HEK293 (cell line): ENCODE measurements around the gene DENND1A.

Experiments
- CTCF ChIA-PET: fragments of 350-600 bp; formaldehyde crosslinking; extraction: SDS; loops from one replicate; lab custom pipeline; 2021; ENCODE audit warnings: antibody characterized with exemption; lab: Yijun Ruan, JAX
- POLR2A ChIA-PET: fragments of 300-600 bp; formaldehyde crosslinking; extraction: SDS; loops from one replicate; lab custom pipeline; 2020; ENCODE audit warnings: antibody characterized with exemption, inconsistent platforms; lab: Yijun Ruan, JAX
- H3K27ac ChIP-seq: fragments of 200-500 bp; sonication (Bioruptor generic); 2 replicates; pipeline ENCODE4 v1.5.1; 2014; ENCODE audit warnings: low read depth, low read length, control low read depth, inconsistent platforms; ENCODE audit errors: extremely low read depth
- H3K36me3 ChIP-seq, 2 experiments: fragments of 200-500 bp in 1 of 2; sonication (Bioruptor generic) in 1 of 2; 1 replicate in 1 of 2; 2 replicates in 1 of 2; pipeline ENCODE4 v1.5.1; 2014 to 2017; ENCODE audit warnings: inconsistent platforms in 2 of 2, low read length in 2 of 2; ENCODE audit not compliant: control insufficient read depth in 2 of 2, insufficient read depth in 1 of 2
- H3K4me1 ChIP-seq: fragments of 200-500 bp; sonication (Bioruptor generic); 2 replicates; pipeline ENCODE4 v1.5.1; 2014; ENCODE audit warnings: mild to moderate bottlenecking, low read length, inconsistent platforms; ENCODE audit not compliant: control insufficient read depth, insufficient read depth
- H3K4me3 ChIP-seq: 2 replicates; pipeline ENCODE4 v1.5.1; 2011; ENCODE audit warnings: low read depth, mild to moderate bottlenecking, control low read depth, low read length, moderate library complexity
- H3K9me3 ChIP-seq: fragments of 200-500 bp; sonication (Bioruptor generic); 2 replicates; pipeline ENCODE4 v1.5.1; 2014; ENCODE audit warnings: low read depth, low read length, inconsistent platforms; ENCODE audit not compliant: control insufficient read depth, insufficient read depth
- KLF7 ChIP-seq: fragments of 450-650 bp; formaldehyde crosslinking; IDR thresholded peaks from 2 replicates; pipeline ENCODE4 v1.5.1; 2016; ENCODE audit warnings: missing biosample characterization, missing genetic modification characterization, borderline replicate concordance
- PRDM6 ChIP-seq: fragments of 450-650 bp; formaldehyde crosslinking; IDR thresholded peaks from 2 replicates; pipeline ENCODE4 v1.5.1; 2017; ENCODE audit warnings: missing biosample characterization, missing genetic modification characterization
- ZNF366 ChIP-seq: fragments of 450-650 bp; formaldehyde crosslinking; conservative IDR thresholded peaks from 2 replicates; pipeline ENCODE4 v1.5.1; 2016; ENCODE audit warnings: missing biosample characterization, missing genetic modification characterization
- ZNF518A ChIP-seq: fragments of 450-650 bp; formaldehyde crosslinking; conservative IDR thresholded peaks from 2 replicates; pipeline ENCODE4 v1.5.1; 2016; ENCODE audit warnings: low read depth, missing biosample characterization, missing genetic modification characterization
- ZNF549 ChIP-seq: fragments of 450-650 bp; IDR thresholded peaks from 2 replicates; pipeline ENCODE4 v1.5.1; 2018; ENCODE audit warnings: missing biosample characterization, missing genetic modification characterization, mild to moderate bottlenecking, inconsistent platforms, moderate library complexity
- ZNF600 ChIP-seq: fragments of 450-650 bp; formaldehyde crosslinking; IDR thresholded peaks from 2 replicates; pipeline ENCODE4 v1.5.1; 2016; ENCODE audit warnings: missing biosample characterization, missing genetic modification characterization
- ZNF624 ChIP-seq: fragments of 450-650 bp; formaldehyde crosslinking; IDR thresholded peaks from 2 replicates; pipeline ENCODE4 v1.5.1; 2017; ENCODE audit warnings: missing biosample characterization, missing genetic modification characterization
- ZNF677 ChIP-seq: fragments of 450-650 bp; IDR thresholded peaks from 2 replicates; pipeline ENCODE4 v1.5.0; 2018; ENCODE audit warnings: missing biosample characterization, mild to moderate bottlenecking, missing genetic modification characterization, moderate library complexity

The DENND1A gene

GRCh38 chr9:123967323-123967722, 37.4 kb upstream of the DENND1A start:
- Histone ChIP-seq H3K27ac (no peak overlapping the region), H3K4me3 (no peak overlapping the region), H3K36me3 (no peaks in the 10 kb centered on the region), H3K4me1 (no peaks in the 10 kb centered on the region), H3K9me3 (no peaks in the 10 kb centered on the region)
- no peak for TF ChIP-seq PRDM6
- peak; percentile 98 for TF ChIP-seq ZNF677 (tag by site-specific recombination)
- POLR2A ChIA-PET, result no interaction called here
- CTCF ChIA-PET, result no interaction called here

- ChIA-PET POLR2A (no interaction called here), CTCF (interaction anchor here (0.7 to 1.4 kb wide), 2 partner anchors 12 to 73 kb away, joined by 5 read pairs; no protein-coding TSS in a partner anchor)
- Histone ChIP-seq H3K9me3 (no peaks in the 10 kb centered on the region), H3K4me3 (no peak overlapping the region), H3K27ac (no peak overlapping the region), H3K36me3 (no peaks in the 10 kb centered on the region), H3K4me1 (no peaks in the 10 kb centered on the region)
- TF ChIP-seq ZNF624 (tag by site-specific recombination), result no peak
- TF ChIP-seq ZNF600 (tag by site-specific recombination), result 0 out of 2 replicates have a peak, but pooled peaks have one; percentile 15
Measured at GRCh38 chr9:123965801-123966686, 36.1 kb upstream of the DENND1A start.

- ChIA-PET CTCF (no interaction called here), POLR2A (no interaction called here)
- Histone ChIP-seq H3K4me3 (no peak overlapping the region), H3K9me3 (no peaks in the 10 kb centered on the region), H3K27ac (no peak overlapping the region), H3K4me1 (no peaks in the 10 kb centered on the region), H3K36me3 (no peaks in the 10 kb centered on the region)
- TF ChIP-seq ZNF549 (tag by site-specific recombination) (no peak), KLF7 (tag by site-specific recombination) (no peak), ZNF518A (tag by site-specific recombination) (no peak)
Measured at GRCh38 chr9:123964761-123965160, 34.8 kb upstream of the DENND1A start.

GRCh38 chr9:123960965-123961364, 31.0 kb upstream of the DENND1A start:
- Histone ChIP-seq H3K4me3 (no peak overlapping the region), H3K4me1 (no peaks in the 10 kb centered on the region), H3K36me3 (no peaks in the 10 kb centered on the region), H3K9me3 (no peaks in the 10 kb centered on the region), H3K27ac (no peak overlapping the region)
- ChIA-PET CTCF (interaction anchor here (0.6 to 5.3 kb wide), 8 partner anchors 14 to 317 kb away, joined by 3 to 30 read pairs (median 3); no protein-coding TSS in a partner anchor), POLR2A (no interaction called here)
- TF ChIP-seq ZNF366, result no peak
